ENCODE measurements around the gene ERICH2.

ERICH2 gene

DNA sequence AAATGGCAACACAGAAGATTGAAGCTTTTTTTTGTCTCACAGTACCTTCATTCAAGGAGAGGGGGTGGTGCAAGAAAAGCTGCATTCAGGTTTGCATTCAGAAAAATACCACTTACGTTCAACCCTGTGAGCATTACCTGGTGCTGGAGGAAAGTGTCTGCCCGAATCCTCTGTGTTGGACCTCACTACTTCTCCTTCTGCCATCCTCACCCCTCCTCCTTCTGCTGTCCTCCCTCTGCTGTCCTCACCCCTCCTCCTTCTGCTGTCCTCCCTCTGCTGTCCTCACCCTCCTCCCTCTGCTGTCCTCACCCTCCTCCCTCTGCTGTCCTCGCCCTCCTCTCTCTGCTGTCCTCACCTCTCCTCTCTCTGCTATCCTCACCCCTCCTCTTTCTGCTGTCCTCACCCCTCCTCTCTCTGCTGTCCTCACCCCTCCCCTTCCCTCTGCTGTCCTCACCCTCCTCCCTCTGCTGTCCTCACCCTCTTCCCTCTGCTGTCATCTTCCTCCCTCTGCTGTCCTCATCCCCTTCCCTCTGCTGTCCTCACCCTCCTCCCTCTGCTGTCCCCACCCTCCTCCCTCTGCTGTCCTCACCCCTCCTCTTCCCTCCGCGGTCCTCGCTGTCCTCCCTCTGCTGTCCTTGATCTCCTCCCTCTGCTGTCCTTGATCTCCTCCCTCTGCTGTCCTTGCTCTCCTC, 57.8 kb downstream of the ERICH2 start:
- no peak for TF ChIP-seq FOXM1 (IDR thresholded peaks at IDR 0.05; ENCODE audit: borderline replicate concordance, low read depth)
- TF ChIP-seq, protein P1, sequence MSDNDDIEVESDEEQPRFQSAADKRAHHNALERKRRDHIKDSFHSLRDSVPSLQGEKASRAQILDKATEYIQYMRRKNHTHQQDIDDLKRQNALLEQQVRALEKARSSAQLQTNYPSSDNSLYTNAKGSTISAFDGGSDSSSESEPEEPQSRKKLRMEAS (IDR thresholded peaks at IDR 0.05), result no peak
- TF ChIP-seq EP300 (IDR thresholded peaks at IDR 0.05; ENCODE audit: borderline replicate concordance), result no peak

DNA sequence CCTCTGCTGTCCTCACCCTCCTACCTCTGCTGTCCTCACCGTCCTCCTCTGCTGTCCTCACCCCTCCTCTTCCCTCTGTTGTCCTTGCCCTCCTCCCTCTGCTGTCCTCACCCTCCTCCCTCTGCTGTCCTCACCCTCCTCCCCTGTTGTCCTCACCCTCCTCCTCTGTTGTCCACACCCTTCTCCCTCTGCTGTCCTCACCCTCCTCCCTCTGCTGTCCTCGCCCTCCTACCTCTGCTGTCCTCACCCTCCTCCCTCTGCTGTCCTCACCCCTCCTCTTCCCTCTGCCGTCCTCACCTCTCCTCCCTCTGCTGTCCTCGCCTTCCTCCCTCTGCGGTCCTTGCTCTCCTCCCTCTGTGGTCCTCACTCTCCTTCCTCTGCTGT, 58.3 kb downstream of the ERICH2 start:
- TF ChIP-seq ZBTB7A (IDR thresholded peaks at IDR 0.05; ENCODE audit: low read depth) (no peak), TCF12 (IDR thresholded peaks at IDR 0.05; ENCODE audit: low read depth) (no peak), CEBPB (IDR thresholded peaks at IDR 0.05) (no peak), NFIC (IDR thresholded peaks at IDR 0.05) (no peak), CREB1 (IDR thresholded peaks at IDR 0.05; ENCODE audit: low read depth) (no peak), YY1 (IDR thresholded peaks at IDR 0.05; ENCODE audit: low read depth) (no peak), TAF1 (IDR thresholded peaks at IDR 0.05; ENCODE audit: low read depth) (no peak), FOXM1 (IDR thresholded peaks at IDR 0.05; ENCODE audit: borderline replicate concordance, low read depth) (no peak), RAD21 (IDR thresholded peaks at IDR 0.05; ENCODE audit: low read depth) (no peak), TEAD4 (IDR thresholded peaks at IDR 0.05) (no peak), EP300 (IDR thresholded peaks at IDR 0.05; ENCODE audit: borderline replicate concordance) (no peak), EGR1 (IDR thresholded peaks at IDR 0.05) (no peak)
- TF ChIP-seq, protein P2, sequence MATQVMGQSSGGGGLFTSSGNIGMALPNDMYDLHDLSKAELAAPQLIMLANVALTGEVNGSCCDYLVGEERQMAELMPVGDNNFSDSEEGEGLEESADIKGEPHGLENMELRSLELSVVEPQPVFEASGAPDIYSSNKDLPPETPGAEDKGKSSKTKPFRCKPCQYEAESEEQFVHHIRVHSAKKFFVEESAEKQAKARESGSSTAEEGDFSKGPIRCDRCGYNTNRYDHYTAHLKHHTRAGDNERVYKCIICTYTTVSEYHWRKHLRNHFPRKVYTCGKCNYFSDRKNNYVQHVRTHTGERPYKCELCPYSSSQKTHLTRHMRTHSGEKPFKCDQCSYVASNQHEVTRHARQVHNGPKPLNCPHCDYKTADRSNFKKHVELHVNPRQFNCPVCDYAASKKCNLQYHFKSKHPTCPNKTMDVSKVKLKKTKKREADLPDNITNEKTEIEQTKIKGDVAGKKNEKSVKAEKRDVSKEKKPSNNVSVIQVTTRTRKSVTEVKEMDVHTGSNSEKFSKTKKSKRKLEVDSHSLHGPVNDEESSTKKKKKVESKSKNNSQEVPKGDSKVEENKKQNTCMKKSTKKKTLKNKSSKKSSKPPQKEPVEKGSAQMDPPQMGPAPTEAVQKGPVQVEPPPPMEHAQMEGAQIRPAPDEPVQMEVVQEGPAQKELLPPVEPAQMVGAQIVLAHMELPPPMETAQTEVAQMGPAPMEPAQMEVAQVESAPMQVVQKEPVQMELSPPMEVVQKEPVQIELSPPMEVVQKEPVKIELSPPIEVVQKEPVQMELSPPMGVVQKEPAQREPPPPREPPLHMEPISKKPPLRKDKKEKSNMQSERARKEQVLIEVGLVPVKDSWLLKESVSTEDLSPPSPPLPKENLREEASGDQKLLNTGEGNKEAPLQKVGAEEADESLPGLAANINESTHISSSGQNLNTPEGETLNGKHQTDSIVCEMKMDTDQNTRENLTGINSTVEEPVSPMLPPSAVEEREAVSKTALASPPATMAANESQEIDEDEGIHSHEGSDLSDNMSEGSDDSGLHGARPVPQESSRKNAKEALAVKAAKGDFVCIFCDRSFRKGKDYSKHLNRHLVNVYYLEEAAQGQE (IDR thresholded peaks at IDR 0.05; ENCODE audit: low read depth), result no peak
- TF ChIP-seq, protein P1 (IDR thresholded peaks at IDR 0.05), result no peak
- TF ChIP-seq, protein P3, sequence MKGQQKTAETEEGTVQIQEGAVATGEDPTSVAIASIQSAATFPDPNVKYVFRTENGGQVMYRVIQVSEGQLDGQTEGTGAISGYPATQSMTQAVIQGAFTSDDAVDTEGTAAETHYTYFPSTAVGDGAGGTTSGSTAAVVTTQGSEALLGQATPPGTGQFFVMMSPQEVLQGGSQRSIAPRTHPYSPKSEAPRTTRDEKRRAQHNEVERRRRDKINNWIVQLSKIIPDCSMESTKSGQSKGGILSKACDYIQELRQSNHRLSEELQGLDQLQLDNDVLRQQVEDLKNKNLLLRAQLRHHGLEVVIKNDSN (IDR thresholded peaks at IDR 0.05), result no peak

DNA sequence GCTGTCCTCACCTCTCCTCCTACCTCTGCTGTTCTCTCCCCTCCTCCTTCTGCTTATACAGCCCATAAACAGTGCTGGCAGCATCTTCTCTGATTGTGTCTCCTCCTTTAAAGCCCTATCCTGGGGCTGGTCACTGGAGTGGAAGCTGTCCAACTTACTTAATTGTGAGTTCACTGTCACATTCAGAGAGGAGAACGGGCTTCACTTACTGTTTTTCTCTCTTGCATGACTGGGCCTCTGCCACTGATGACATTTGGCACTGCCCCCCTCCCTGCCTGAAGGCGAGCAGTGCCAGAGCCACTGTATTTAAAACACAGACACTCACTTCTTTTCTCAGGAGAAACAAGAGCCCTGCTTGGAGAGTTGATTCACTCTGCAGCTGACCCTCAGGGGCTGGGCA, 58.9 kb downstream of the ERICH2 start:
- TF ChIP-seq TAF1 (IDR thresholded peaks at IDR 0.05; ENCODE audit: low read depth), result no peak
- no peak for TF ChIP-seq CREB1 (IDR thresholded peaks at IDR 0.05; ENCODE audit: low read depth)
- TF ChIP-seq TEAD4 (IDR thresholded peaks at IDR 0.05), result no peak
- TF ChIP-seq, protein P2 (IDR thresholded peaks at IDR 0.05; ENCODE audit: low read depth), result no peak
- TF ChIP-seq RAD21 (IDR thresholded peaks at IDR 0.05; ENCODE audit: low read depth), result no peak
- TF ChIP-seq YY1 (IDR thresholded peaks at IDR 0.05; ENCODE audit: low read depth), result no peak
- TF ChIP-seq NFIC (IDR thresholded peaks at IDR 0.05), result no peak
- TF ChIP-seq FOXM1 (IDR thresholded peaks at IDR 0.05; ENCODE audit: borderline replicate concordance, low read depth), result no peak
- TF ChIP-seq ZBTB7A (IDR thresholded peaks at IDR 0.05; ENCODE audit: low read depth), result no peak
- no peak for TF ChIP-seq EGR1 (IDR thresholded peaks at IDR 0.05)

DNA sequence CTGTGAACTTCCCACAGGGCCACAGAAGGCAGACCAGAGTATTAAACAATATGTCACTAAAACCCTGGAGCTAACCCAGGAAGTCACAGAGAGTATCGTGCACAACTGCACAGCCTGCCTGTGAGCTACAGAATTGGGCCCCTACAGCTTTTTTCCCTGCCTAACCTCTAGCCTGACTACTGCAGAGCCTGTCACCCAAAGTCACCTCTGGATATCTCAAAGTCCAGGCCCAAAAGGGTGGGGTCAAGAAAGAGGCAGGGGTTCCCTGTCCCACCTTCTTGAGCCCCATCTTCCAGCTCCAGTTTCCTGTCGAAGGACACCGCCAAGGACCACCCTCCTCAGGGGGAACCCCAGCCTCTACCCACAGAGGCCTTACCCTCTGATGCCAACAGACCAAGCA, 60.0 kb downstream of the ERICH2 start:
- no peak for TF ChIP-seq YY1 (IDR thresholded peaks at IDR 0.05; ENCODE audit: low read depth)

DNA sequence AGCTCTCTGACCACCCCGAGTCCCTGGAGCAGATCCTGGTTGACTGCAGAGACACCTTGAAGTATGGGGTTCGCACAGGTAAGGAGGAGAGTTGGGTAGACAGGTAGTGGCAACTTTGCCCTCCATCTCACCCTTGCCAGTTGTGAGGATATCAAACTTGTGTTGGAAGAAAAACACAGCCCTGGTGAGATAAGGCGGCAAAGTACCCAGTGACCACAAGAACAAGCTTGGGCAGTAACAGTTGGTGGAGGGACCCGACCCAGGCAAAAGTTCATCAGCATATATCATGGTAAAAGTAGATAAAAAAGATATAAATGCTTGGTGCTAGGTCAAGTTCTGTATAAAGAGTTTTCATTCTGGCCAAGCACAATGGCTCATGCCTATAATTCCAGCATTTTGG, 60.9 kb downstream of the ERICH2 start:
- TF ChIP-seq YY1 (IDR thresholded peaks at IDR 0.05; ENCODE audit: low read depth) (no peak), EGR1 (IDR thresholded peaks at IDR 0.05) (no peak), FOXM1 (IDR thresholded peaks at IDR 0.05; ENCODE audit: borderline replicate concordance, low read depth) (no peak), TAF1 (IDR thresholded peaks at IDR 0.05; ENCODE audit: low read depth) (no peak), TCF12 (IDR thresholded peaks at IDR 0.05; ENCODE audit: low read depth) (no peak), TEAD4 (IDR thresholded peaks at IDR 0.05) (no peak), CEBPB (IDR thresholded peaks at IDR 0.05) (no peak), ZBTB7A (IDR thresholded peaks at IDR 0.05; ENCODE audit: low read depth) (no peak), RAD21 (IDR thresholded peaks at IDR 0.05; ENCODE audit: low read depth) (no peak), EP300 (IDR thresholded peaks at IDR 0.05; ENCODE audit: borderline replicate concordance) (no peak), CREB1 (IDR thresholded peaks at IDR 0.05; ENCODE audit: low read depth) (no peak), NFIC (IDR thresholded peaks at IDR 0.05) (no peak)
- TF ChIP-seq, protein P1 (IDR thresholded peaks at IDR 0.05), result no peak
- TF ChIP-seq, protein P3 (IDR thresholded peaks at IDR 0.05), result no peak
- TF ChIP-seq, protein P2 (IDR thresholded peaks at IDR 0.05; ENCODE audit: low read depth), result no peak
